DND-41 (cell line): Measurements from ENCODE around the gene NBL1.
A peak's percentile ranks its signal among the peaks of the same experiment; 100 is the strongest.

Experiments
- ATAC-seq: fragments of 200-7000 bp; cut with Tn5 transposase; 3 replicates; pipeline ENCODE4 v1.9.1; 2021; ENCODE audit warnings: low read depth; ENCODE audit not compliant: insufficient read depth
- DNase-seq: peaks from one replicate; pipeline ENCODE4 v3.0.0-alpha.2; 2020
- H2AFZ ChIP-seq: 2 replicates; pipeline ENCODE4 v1.6.0; 2012; ENCODE audit warnings: low read depth, low read length
- H3K27ac ChIP-seq: 2 replicates; pipeline ENCODE4 v1.5.1; 2012; ENCODE audit warnings: low read length, inconsistent platforms
- H3K27me3 ChIP-seq: fragments of 200-600 bp; sonication (generic); 2 replicates; pipeline ENCODE4 v1.6.0; 2012; ENCODE audit warnings: low read length, mild to moderate bottlenecking, inconsistent platforms; ENCODE audit not compliant: insufficient read depth, poor library complexity
- H3K36me3 ChIP-seq: 2 replicates; pipeline ENCODE4 v1.5.1; 2012; ENCODE audit warnings: low read length, inconsistent platforms; ENCODE audit not compliant: insufficient read depth
- H3K4me1 ChIP-seq: 2 replicates; pipeline ENCODE4 v1.5.1; 2012; ENCODE audit warnings: mild to moderate bottlenecking, low read length; ENCODE audit not compliant: insufficient read depth
- H3K4me2 ChIP-seq: 2 replicates; pipeline ENCODE4 v1.6.0; 2012; ENCODE audit warnings: mild to moderate bottlenecking, moderate library complexity, low read length, inconsistent platforms; ENCODE audit not compliant: insufficient read depth
- H3K4me3 ChIP-seq, 2 experiments: fragments of 200-600 bp in 1 of 2; shearing (Covaris generic) in 1 of 2; 2 replicates each; pipeline ENCODE4 v1.5.1; 2012 to 2016; ENCODE audit warnings: inconsistent platforms in 2 of 2, low read length in 2 of 2, mild to moderate bottlenecking in 2 of 2, low read depth in 1 of 2, moderate library complexity in 1 of 2
- H3K79me2 ChIP-seq: 2 replicates; pipeline ENCODE4 v1.6.0; 2012; ENCODE audit warnings: low read length, inconsistent platforms; ENCODE audit not compliant: insufficient read depth
- H3K9ac ChIP-seq: 2 replicates; pipeline ENCODE4 v1.6.0; 2012; ENCODE audit warnings: low read depth, mild to moderate bottlenecking, inconsistent platforms, low read length, moderate library complexity
- H3K9me3 ChIP-seq: 2 replicates; pipeline ENCODE4 v1.5.1; 2012; ENCODE audit warnings: low read length, moderate library complexity, mild to moderate bottlenecking, inconsistent platforms; ENCODE audit not compliant: insufficient read depth, severe bottlenecking
- H4K20me1 ChIP-seq: 2 replicates; pipeline ENCODE4 v1.6.0; 2012; ENCODE audit warnings: low read length; ENCODE audit not compliant: insufficient read depth
- CTCF ChIP-seq: IDR thresholded peaks from 2 replicates; pipeline ENCODE4 v1.5.1; 2012; ENCODE audit warnings: borderline replicate concordance, low read length, moderate library complexity, mild to moderate bottlenecking; ENCODE audit not compliant: poor library complexity, severe bottlenecking; ENCODE audit errors: extremely low read depth
- EZH2 ChIP-seq: IDR thresholded peaks from 3 replicates; pipeline ENCODE4 v1.6.1; 2012; ENCODE audit warnings: borderline replicate concordance, low read depth, mild to moderate bottlenecking, moderate library complexity, low read length, inconsistent platforms; ENCODE audit not compliant: severe bottlenecking

Gene NBL1

GRCh38 chr1:19657511-19657910 is 13.4 kb downstream of the NBL1 start:
- Histone ChIP-seq H3K4me1 (peaks cover 7% of the 10 kb centered on the region), H3K4me3 (no peak overlapping the region), H4K20me1 (peaks cover 7% of the 10 kb centered on the region; the same call in 1 of the 2 replicates), H3K27ac (no peak overlapping the region), H3K79me2 (no peaks in the 10 kb centered on the region), H3K9me3 (no peaks in the 10 kb centered on the region), H3K27me3 (no peaks in the 10 kb centered on the region), H2AFZ (no peak overlapping the region), H3K9ac (no peak overlapping the region), H3K4me2 (no peak overlapping the region), H3K36me3 (no peaks in the 10 kb centered on the region)
- TF ChIP-seq CTCF (no peak), EZH2 (no peak)
- DNase-seq (no peak), ATAC-seq (no peak)

GRCh38 chr1:19658186-19658585 is 14.1 kb downstream of the NBL1 start:
- Histone ChIP-seq H3K9me3 (no peaks in the 10 kb centered on the region), H2AFZ (no peak overlapping the region), H3K4me2 (no peak overlapping the region), H3K36me3 (no peaks in the 10 kb centered on the region), H3K4me3 (no peak overlapping the region), H3K79me2 (no peaks in the 10 kb centered on the region), H3K4me1 (peaks cover 7% of the 10 kb centered on the region), H3K27me3 (no peaks in the 10 kb centered on the region), H4K20me1 (peaks cover 7% of the 10 kb centered on the region; the same call in 1 of the 2 replicates), H3K9ac (no peak overlapping the region), H3K27ac (no peak overlapping the region)
- TF ChIP-seq EZH2 = no peak
- TF ChIP-seq CTCF = no peak
- ATAC-seq (no peak), DNase-seq (no peak)

- TF ChIP-seq EZH2 (no peak), CTCF (peak; percentile 77)
Observed at GRCh38 chr1:19661721-19662228, 17.7 kb downstream of the NBL1 start.

More at GRCh38 chr1:19661721-19662228, 17.7 kb downstream of the NBL1 start:
- H3K36me3 ChIP-seq = no peaks in the 10 kb centered on the region
- no peaks in the 10 kb centered on the region for H3K4me1 ChIP-seq
- no peaks in the 10 kb centered on the region for H3K9me3 ChIP-seq
- peak; percentile 46; the same call in 2 of the 3 replicates for ATAC-seq
- no peaks in the 10 kb centered on the region for H3K79me2 ChIP-seq
- peaks cover 7% of the 10 kb centered on the region; the same call in 1 of the 2 replicates for H4K20me1 ChIP-seq
- no peak overlapping the region for H3K9ac ChIP-seq
- no peak overlapping the region for H3K4me2 ChIP-seq
- no peaks in the 10 kb centered on the region for H3K27me3 ChIP-seq
- no peak overlapping the region for H3K4me3 ChIP-seq
- DNase-seq = peak; percentile 33
- H3K27ac ChIP-seq = no peak overlapping the region
- no peak overlapping the region for H2AFZ ChIP-seq
